OCI-LY3 (cell line): ENCODE measurements around the gene STRIT1.

ENCODE experiments used
- H2AFZ ChIP-seq: fragments of 200-600, 300-600 bp; shearing (Covaris generic); 2 replicates; pipeline ENCODE4 v1.6.0; 2014; ENCODE audit warnings: antibody characterized with exemption, low read depth, low read length
- H3K27ac ChIP-seq: fragments of 200-600, 300-600 bp; sonication (generic); 2 replicates; pipeline ENCODE4 v1.5.1; 2014; ENCODE audit warnings: mild to moderate bottlenecking, low read length, moderate library complexity, mixed read lengths
- H3K27me3 ChIP-seq: fragments of 200-600, 300-600 bp; sonication (generic); 2 replicates; pipeline ENCODE4 v1.6.1; 2014; ENCODE audit warnings: low read depth, low read length, mixed read lengths
- H3K36me3 ChIP-seq: fragments of 200-600, 300-600 bp; sonication (generic); replicated peaks from 2 replicates; pipeline ENCODE3; 2014; ENCODE audit warnings: low read depth, low read length, mixed read lengths
- H3K4me1 ChIP-seq: fragments of 300-600, 200-600 bp; sonication (generic); 2 replicates; pipeline ENCODE4 v1.6.1; 2014; ENCODE audit warnings: low read length, mixed read lengths
- H3K4me2 ChIP-seq: fragments of 200-600, 300-600 bp; sonication (generic); 2 replicates; pipeline ENCODE4 v1.6.1; 2014; ENCODE audit warnings: low read length, mixed read lengths
- H3K4me3 ChIP-seq: fragments of 300-600, 200-600 bp; sonication (generic); 2 replicates; pipeline ENCODE4 v1.5.1; 2014; ENCODE audit warnings: antibody characterized with exemption, mild to moderate bottlenecking, low read length, moderate library complexity
- H3K79me2 ChIP-seq: fragments of 300-600, 200-600 bp; shearing (Covaris generic); 2 replicates; pipeline ENCODE4 v1.6.1; 2014; ENCODE audit warnings: mild to moderate bottlenecking, low read length, mixed read lengths
- H3K9ac ChIP-seq: fragments of 300-600, 200-600 bp; shearing (Covaris generic); 2 replicates; pipeline ENCODE4 v1.6.0; 2014; ENCODE audit warnings: mild to moderate bottlenecking, low read length, moderate library complexity
- H3K9me3 ChIP-seq: fragments of 200-600, 300-600 bp; shearing (Covaris generic); 2 replicates; pipeline ENCODE4 v1.6.1; 2014; ENCODE audit warnings: low read length, mixed read lengths; ENCODE audit not compliant: insufficient read depth
- H4K20me1 ChIP-seq: fragments of 200-600, 300-600 bp; sonication (generic); 2 replicates; pipeline ENCODE4 v1.6.1; 2016; ENCODE audit warnings: low read length, mixed read lengths; ENCODE audit not compliant: insufficient read depth
- CTCF ChIP-seq: fragments of 200-600, 300-600 bp; sonication (generic); IDR thresholded peaks from 2 replicates; pipeline ENCODE4 v1.5.1; 2014; ENCODE audit warnings: antibody characterized with exemption, low read length, low read depth
- EZH2phosphoT487 ChIP-seq: fragments of 200-600 bp; shearing (Covaris generic); IDR thresholded peaks from 2 replicates; pipeline ENCODE4 v1.6.1; 2018; ENCODE audit warnings: antibody characterized with exemption, mixed run types, low read depth

The STRIT1 gene

DNA sequence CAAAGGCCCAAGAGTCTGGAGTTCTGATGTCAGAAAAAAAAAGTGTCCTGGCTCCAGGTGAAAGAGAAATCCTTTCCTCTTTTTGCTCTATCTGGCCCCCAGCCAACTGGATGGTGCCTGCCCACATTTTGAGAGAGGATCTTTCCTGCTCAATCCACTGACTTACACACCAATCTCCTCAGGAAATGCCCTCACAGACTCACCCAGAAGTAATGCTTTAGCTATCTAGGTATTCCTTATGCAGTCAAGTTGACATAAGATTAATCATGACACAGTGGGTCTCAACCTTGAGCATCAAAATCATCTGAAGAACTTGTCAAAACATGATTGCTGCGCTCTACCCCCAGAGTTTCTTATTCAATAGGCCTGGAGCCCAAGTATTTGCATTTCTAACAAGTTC lies 31.2 kb downstream of the STRIT1 start:
- no peaks in the 10 kb centered on the region for H3K4me1 ChIP-seq
- no peaks in the 10 kb centered on the region for H3K27me3 ChIP-seq
- H4K20me1 ChIP-seq: no peaks in the 10 kb centered on the region
- no peak overlapping the region for H3K9ac ChIP-seq
- H3K36me3 ChIP-seq: no peaks in the 10 kb centered on the region
- H2AFZ ChIP-seq: no peak overlapping the region
- TF ChIP-seq EZH2phosphoT487 (no peak), CTCF (no peak)
- H3K79me2 ChIP-seq: no peaks in the 10 kb centered on the region
- H3K4me3 ChIP-seq: no peak overlapping the region
- no peak overlapping the region for H3K4me2 ChIP-seq
- no peak overlapping the region for H3K27ac ChIP-seq
- H3K9me3 ChIP-seq: no peaks in the 10 kb centered on the region

DNA sequence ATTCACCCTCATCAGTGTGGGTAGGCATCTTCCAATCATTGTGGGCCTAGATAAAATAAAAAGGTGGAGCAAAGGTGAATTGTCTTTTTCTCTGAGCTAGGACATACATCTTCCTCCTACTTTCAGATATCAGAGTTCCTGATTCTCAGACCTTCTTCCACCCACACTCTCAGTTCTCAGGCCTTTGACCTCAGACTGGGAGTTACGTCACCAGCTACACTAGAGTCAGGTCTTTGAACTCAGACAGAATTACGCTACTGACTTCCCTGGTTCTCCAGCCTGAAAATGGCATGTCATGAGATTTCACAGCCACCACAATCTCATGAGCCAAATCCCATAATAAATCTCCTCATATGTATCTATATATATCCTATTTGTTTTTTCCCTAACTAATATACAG lies 39.0 kb downstream of the STRIT1 start:
- Histone ChIP-seq H3K4me3 (no peak overlapping the region), H3K9me3 (0 out of 2 replicates have a peak, but pooled peaks cover 3% of the 10 kb centered on the region), H3K4me2 (no peak overlapping the region), H3K9ac (no peak overlapping the region), H3K4me1 (peaks cover 28% of the 10 kb centered on the region), H3K27me3 (no peaks in the 10 kb centered on the region), H3K79me2 (no peaks in the 10 kb centered on the region), H2AFZ (no peak overlapping the region), H3K27ac (no peak overlapping the region), H4K20me1 (no peaks in the 10 kb centered on the region), H3K36me3 (no peaks in the 10 kb centered on the region)
- TF ChIP-seq EZH2phosphoT487 (no peak), CTCF (no peak)

DNA sequence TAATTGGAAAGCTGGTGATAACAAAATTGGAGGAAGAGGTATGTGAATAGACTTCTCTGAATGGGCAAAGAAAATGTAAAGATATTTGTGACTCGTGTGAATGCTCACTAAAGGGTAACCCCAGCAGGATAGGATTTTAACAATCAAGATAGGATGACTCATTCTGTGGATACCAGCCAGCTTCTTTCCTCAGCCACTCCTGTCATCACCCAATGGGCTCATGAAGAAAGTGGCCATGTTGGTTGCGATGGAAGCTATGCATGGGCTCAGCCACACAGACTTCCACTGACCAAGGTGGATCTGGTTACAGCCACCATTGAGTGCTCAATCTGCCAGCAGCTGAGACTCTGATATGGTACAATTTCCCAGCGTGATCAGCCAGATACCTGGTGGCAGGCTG lies 40.9 kb downstream of the STRIT1 start:
- no peaks in the 10 kb centered on the region for H3K36me3 ChIP-seq
- H3K4me3 ChIP-seq: peak overlapping the region; percentile 18; the same call in 1 of the 2 replicates
- no peaks in the 10 kb centered on the region for H3K79me2 ChIP-seq
- no peaks in the 10 kb centered on the region for H4K20me1 ChIP-seq
- no peak for TF ChIP-seq CTCF
- TF ChIP-seq EZH2phosphoT487: no peak
- no peaks in the 10 kb centered on the region for H3K27me3 ChIP-seq
- H3K27ac ChIP-seq: peak overlapping the region; percentile 73
- peaks cover 28% of the 10 kb centered on the region for H3K4me1 ChIP-seq
- H2AFZ ChIP-seq: no peak overlapping the region
- peaks cover 12% of the 10 kb centered on the region; the same call in 1 of the 2 replicates for H3K9me3 ChIP-seq
- H3K9ac ChIP-seq: no peak overlapping the region
- H3K4me2 ChIP-seq: peak overlapping the region; percentile 46

GRCh38 chr3:155252021-155252420 lies 41.5 kb downstream of the STRIT1 start:
- TF ChIP-seq EZH2phosphoT487 (no peak), CTCF (no peak)
- H3K9me3 ChIP-seq: peaks cover 12% of the 10 kb centered on the region; the same call in 1 of the 2 replicates
- peak overlapping the region; percentile 73 for H3K27ac ChIP-seq
- H3K79me2 ChIP-seq: no peaks in the 10 kb centered on the region
- H3K4me1 ChIP-seq: peaks cover 28% of the 10 kb centered on the region
- no peak overlapping the region for H3K9ac ChIP-seq
- H2AFZ ChIP-seq: no peak overlapping the region
- H3K27me3 ChIP-seq: no peaks in the 10 kb centered on the region
- H4K20me1 ChIP-seq: no peaks in the 10 kb centered on the region
- peak overlapping the region; percentile 18; the same call in 1 of the 2 replicates for H3K4me3 ChIP-seq
- H3K36me3 ChIP-seq: no peaks in the 10 kb centered on the region
- peak overlapping the region; percentile 46 for H3K4me2 ChIP-seq
